ENCODE measurements around the gene RNF215.

GRCh38 chr22:30347255-30347892, 39.8 kb downstream of the RNF215 start:
- TF ChIP-seq EZH2 (IDR thresholded peaks at IDR 0.05; ENCODE audit: borderline replicate concordance) (no peak), CTCF (IDR thresholded peaks at IDR 0.05; ENCODE audit: poor library complexity) (no peak), EZH2phosphoT487 (IDR thresholded peaks at IDR 0.05; ENCODE audit: low read depth, severe bottlenecking, unreplicated experiment) (no peak)

Measured in hepatocyte (in vitro differentiated cells).